Kidney epithelial cell (primary cell): ENCODE data around the gene LMX1B. TPM values are rescaled to one million over a fixed set of nuclear protein-coding genes. Genes with fewer than 3 reads are reported as not detected.

ENCODE experiments used
- DNase-seq: peaks from one replicate; pipeline ENCODE4 v3.0.0-alpha.2; 2010; ENCODE audit warnings: low read depth
- H3K27me3 ChIP-seq: 2 replicates; pipeline ENCODE4 v1.6.0; 2011; ENCODE audit warnings: low read length; ENCODE audit not compliant: control insufficient read depth, insufficient read depth
- H3K36me3 ChIP-seq: 2 replicates; pipeline ENCODE4 v1.5.1; 2011; ENCODE audit warnings: low read length; ENCODE audit not compliant: control insufficient read depth, insufficient read depth
- H3K4me3 ChIP-seq: 2 replicates; pipeline ENCODE4 v1.5.1; 2011; ENCODE audit warnings: low read depth, mild to moderate bottlenecking, control low read depth, low read length
- total RNA-seq: library from RNA; depleted of rRNA; stranded (reverse); fragments of >200 nt; gene quantifications from 2 replicates; pipeline ENCODE4 v1.2.3, GENCODE V29; 2015
- TF ChIP-seq, protein P1 (sequence below): IDR thresholded peaks from 2 replicates; pipeline ENCODE4 v1.5.1; 2011; ENCODE audit warnings: mild to moderate bottlenecking, moderate library complexity, low read length, control low read depth, inconsistent platforms; ENCODE audit not compliant: insufficient read depth, poor library complexity, severe bottlenecking

The LMX1B gene
- total RNA-seq, 1 donor from 2014 or later = 2.6 TPM

DNA sequence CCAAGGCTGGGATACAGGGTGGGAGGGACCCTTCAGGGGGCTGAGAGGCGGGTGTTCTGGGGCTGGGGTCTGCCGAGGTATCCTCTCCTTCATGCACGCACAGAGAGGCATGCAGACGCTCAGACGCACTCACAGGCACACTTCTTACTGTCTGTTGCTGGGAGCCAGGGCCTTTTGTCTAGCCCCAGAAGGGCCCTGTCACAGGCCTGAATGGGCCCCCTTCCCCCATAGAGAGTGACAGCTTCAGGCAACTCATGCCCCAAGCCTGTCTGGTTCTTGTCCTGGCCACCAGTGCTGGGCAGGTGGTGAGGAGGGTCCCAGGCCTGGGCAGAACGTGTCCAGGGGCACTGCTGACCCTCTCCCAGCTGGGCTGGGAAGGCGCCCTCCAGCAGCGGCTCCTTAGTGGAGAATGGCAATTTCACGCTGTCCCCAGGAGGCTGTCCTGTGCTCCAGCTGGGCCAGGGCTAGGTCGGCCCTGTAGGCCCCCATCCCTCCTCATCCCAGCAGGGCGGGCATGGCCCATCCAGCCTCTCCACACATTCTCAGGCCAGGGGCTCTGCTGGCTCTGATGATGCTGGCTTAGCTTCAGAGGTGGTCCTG, 45.3 kb downstream of the LMX1B start:
- TF ChIP-seq, protein P1, sequence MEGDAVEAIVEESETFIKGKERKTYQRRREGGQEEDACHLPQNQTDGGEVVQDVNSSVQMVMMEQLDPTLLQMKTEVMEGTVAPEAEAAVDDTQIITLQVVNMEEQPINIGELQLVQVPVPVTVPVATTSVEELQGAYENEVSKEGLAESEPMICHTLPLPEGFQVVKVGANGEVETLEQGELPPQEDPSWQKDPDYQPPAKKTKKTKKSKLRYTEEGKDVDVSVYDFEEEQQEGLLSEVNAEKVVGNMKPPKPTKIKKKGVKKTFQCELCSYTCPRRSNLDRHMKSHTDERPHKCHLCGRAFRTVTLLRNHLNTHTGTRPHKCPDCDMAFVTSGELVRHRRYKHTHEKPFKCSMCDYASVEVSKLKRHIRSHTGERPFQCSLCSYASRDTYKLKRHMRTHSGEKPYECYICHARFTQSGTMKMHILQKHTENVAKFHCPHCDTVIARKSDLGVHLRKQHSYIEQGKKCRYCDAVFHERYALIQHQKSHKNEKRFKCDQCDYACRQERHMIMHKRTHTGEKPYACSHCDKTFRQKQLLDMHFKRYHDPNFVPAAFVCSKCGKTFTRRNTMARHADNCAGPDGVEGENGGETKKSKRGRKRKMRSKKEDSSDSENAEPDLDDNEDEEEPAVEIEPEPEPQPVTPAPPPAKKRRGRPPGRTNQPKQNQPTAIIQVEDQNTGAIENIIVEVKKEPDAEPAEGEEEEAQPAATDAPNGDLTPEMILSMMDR = no peak
- H3K4me3 ChIP-seq = no peak overlapping the region
- no peak for DNase-seq
- H3K36me3 ChIP-seq = no peaks in the 10 kb centered on the region
- peaks cover 18% of the 10 kb centered on the region for H3K27me3 ChIP-seq

DNA sequence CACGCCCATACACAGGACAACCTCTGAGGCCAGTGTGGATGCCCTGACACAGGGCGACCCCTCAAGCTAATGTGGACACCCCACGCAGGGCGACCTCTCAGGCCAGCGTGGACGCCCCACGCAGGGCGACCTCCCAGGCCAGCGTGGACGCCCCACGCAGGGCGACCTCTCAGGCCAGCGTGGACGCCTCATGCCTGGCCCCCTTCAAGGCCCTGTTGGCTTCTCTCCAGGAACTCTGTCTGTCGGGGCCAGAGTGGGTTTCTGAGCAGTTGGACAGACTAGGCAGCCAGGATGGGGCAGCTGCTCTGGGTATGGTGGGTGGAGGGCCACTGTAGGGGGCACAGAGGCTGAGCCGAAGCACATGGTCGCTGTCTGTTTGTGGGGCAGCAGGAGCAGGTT, 47.4 kb downstream of the LMX1B start:
- TF ChIP-seq, protein P1 = no peak
- H3K27me3 ChIP-seq = peaks cover 10% of the 10 kb centered on the region

DNA sequence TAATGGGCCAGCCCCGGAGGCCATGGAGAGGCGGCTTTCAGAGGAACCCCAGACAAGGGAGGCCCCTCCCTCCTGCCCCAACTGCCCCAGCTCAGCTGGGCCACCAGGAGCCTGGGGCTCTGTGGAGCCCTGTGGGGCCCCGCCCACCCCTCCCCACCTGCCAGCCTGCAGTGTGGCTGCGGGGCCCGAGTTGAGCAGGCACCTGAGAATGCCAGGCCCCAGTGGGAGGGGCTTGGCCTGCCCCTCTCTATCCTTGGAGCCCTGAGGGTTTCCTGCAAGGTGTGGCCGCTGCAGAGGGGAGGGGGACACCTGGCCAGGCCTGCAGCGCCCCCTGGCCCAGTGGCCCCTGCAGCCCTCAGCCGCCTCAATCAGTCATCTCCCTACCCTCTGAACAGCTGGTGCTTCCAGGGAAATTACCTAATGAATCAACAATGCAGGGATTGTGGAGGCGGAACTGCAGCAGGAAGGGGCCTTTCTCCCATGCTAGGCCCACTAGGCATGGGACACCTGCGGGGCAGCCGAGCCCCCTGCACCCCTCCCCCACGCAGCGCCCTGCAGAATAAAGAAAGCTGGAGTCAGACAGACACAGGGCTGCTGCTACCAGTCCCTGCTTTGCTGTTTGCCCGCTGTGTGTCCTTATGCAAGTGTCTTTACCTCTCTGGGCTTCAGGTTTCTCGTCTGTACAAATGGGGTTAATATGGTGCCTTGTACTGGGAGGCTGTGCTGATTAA, 48.0 kb downstream of the LMX1B start:
- peaks cover 5% of the 10 kb centered on the region for H3K27me3 ChIP-seq
- H3K4me3 ChIP-seq = no peak overlapping the region
- TF ChIP-seq, protein P1 = peak; percentile 63
- peak; percentile 58 for DNase-seq
- H3K36me3 ChIP-seq = no peaks in the 10 kb centered on the region

More for the DNA sequence above, 47.4 kb downstream of the LMX1B start:
- no peaks in the 10 kb centered on the region for H3K36me3 ChIP-seq
- H3K4me3 ChIP-seq = no peak overlapping the region
- no peak for DNase-seq

DNA sequence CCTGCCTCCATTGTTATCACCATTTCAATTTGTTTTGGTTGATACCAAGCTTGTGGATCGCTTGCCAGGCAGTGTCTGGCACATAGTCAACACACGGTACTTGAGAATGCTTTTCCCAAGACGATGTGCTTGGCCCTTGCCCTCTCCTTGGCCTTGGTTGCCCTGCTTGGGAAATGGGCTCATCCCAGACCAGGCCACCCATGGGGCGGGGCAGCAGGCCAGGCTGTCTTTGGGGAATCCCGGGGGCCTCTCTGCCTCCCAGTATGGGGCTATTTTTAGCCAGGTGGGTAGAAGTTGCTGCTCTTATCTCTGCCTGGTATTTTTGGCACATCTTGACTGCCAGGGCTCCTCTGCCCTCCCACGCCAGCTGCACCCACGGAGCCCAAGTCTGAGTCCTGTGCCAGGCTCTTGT, 49.9 kb downstream of the LMX1B start:
- TF ChIP-seq, protein P1 = no peak
- H3K36me3 ChIP-seq = no peaks in the 10 kb centered on the region
- no peak for DNase-seq
- H3K4me3 ChIP-seq = no peak overlapping the region
- H3K27me3 ChIP-seq = no peaks in the 10 kb centered on the region

DNA sequence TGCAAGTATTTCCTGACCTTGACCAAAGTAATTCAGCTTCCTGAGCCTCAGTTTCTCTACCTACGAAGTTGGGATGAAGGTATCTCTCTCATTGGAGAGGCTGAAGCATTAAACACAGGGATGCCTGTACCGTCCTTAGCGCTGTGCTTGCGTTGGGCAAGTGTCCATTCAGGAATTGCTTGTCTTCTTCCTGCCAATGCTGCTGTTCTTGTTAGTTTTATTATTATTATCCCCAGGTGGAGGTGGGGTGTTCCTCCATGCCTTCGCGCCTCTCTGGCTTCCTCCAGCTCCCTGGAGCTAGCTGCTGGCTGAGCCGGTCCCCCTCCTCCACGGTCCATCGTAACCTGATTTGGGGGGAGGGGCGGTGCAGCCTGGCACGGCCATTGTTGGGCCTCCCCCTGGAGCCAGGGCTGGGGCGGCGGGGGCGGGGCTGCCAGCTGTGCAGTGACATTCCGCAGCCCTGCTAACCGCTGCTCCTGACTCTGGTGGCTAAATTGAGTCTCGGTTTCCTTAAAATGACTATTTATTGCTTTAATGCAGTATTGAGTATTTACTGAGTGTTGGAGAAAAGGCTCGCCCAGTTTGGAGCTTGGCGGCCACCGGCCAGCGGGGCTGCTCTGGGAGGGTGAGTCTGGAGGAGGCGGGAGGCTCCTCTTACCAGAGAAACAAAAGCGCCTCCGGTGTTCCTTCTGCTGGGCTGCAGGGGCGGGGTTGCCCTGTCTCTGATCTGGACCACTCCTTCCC, 51.3 kb downstream of the LMX1B start:
- TF ChIP-seq, protein P1 = no peak
- Histone ChIP-seq H3K36me3 (no peaks in the 10 kb centered on the region), H3K27me3 (no peaks in the 10 kb centered on the region), H3K4me3 (no peak overlapping the region)
- no peak for DNase-seq
